Aorta (tissue), 5 donors: ENCODE measurements around the gene ARHGEF19. TPM values are rescaled to one million over a fixed set of nuclear protein-coding genes. Genes with fewer than 3 reads are reported as not detected.
A peak's percentile ranks its signal among the peaks of the same experiment; 100 is the strongest.
"Not testable (repeated sequence)": the region's sequence is repeated elsewhere in the genome, so short reads cannot be mapped to it uniquely, and the experiment has no call there.

Experiments used
- ATAC-seq: fragments of 200-7000 bp; cut with Tn5 transposase; one replicate; pipeline ENCODE4 v1.9.1; 2022; ENCODE audit warnings: moderate library complexity; ENCODE audit not compliant: low FRiP score
- DNase-seq, 2 donors: peaks; one replicate each; pipeline ENCODE4 v3.0.0-alpha.2; 2020
- H3K27ac ChIP-seq, 2 donors: one replicate each; pipeline ENCODE4 v1.5.1; 2013; ENCODE audit warnings: low read length in 2 of 2, mild to moderate bottlenecking in 2 of 2, moderate library complexity in 2 of 2, control low read depth in 1 of 2, inconsistent platforms in 1 of 2, low read depth in 1 of 2
- H3K27me3 ChIP-seq, 2 donors: one replicate each; pipeline ENCODE4 v1.6.1; 2013; ENCODE audit warnings: control low read depth in 1 of 2, low read length in 1 of 2, mild to moderate bottlenecking in 1 of 2, moderate library complexity in 1 of 2; ENCODE audit not compliant: insufficient read depth in 2 of 2, control insufficient read depth in 1 of 2
- H3K36me3 ChIP-seq, 2 donors: one replicate each; pipeline ENCODE4 v1.6.1; 2013; ENCODE audit warnings: control low read depth in 1 of 2, low read length in 1 of 2, mild to moderate bottlenecking in 1 of 2; ENCODE audit not compliant: insufficient read depth in 2 of 2, control insufficient read depth in 1 of 2
- H3K4me1 ChIP-seq, 2 donors: one replicate each; pipeline ENCODE4 v1.6.1; 2013; ENCODE audit warnings: low read length in 2 of 2, control low read depth in 1 of 2, mild to moderate bottlenecking in 1 of 2, moderate library complexity in 1 of 2; ENCODE audit not compliant: insufficient read depth in 2 of 2, control insufficient read depth in 1 of 2
- H3K4me3 ChIP-seq, 2 donors: one replicate each; pipeline ENCODE4 v1.5.1; 2013; ENCODE audit warnings: low read length in 2 of 2, control low read depth in 1 of 2, mild to moderate bottlenecking in 1 of 2
- H3K9me3 ChIP-seq: one replicate; pipeline ENCODE4 v1.6.1; 2013; ENCODE audit warnings: mild to moderate bottlenecking, low read length; ENCODE audit not compliant: control insufficient read depth
- WGBS, 2 donors: extraction: QIAGEN DNeasy Blood & Tissue Kit; methylation state at CpG; one replicate each; pipeline ENCODE4 v1.1.7; 2013; 5-methylcytosine and 5-hydroxymethylcytosine counted together
- intact Hi-C, 2 donors: fragments of 100-400 bp; cut with DNase I; formaldehyde crosslinking; loops; one replicate each; pipeline versions ENCODE4 v1.14.2 to v1.15.0; 2022
- polyA plus RNA-seq, 2 donors: library from polyadenylated mRNA; stranded (reverse); fragments of 200-250 nt; gene quantifications; one replicate each; pipeline ENCODE4 v1.2.3, GENCODE V29; 2013
- total RNA-seq, 2 donors: library from RNA; stranded (reverse); fragmentation: NEBNext Ultra II Directional; extraction: Animal tissue kit (Norgen Biotek cat#: 25700); gene quantifications; one replicate each; pipeline ENCODE4 v1.2.1, GENCODE V29; 2021
- donor health status: healthy with polysubstance abuse.
- donor health status: Bipolar disorder and iron deficiency.
- donor health status: DM: no; HTN: no; CAD: no.
- donor health status: DM: no; HTN: no; CAD: no.
- donor health status: DM: yes; HTN: yes; CAD: no.

The ARHGEF19 gene
- total and polyA plus RNA-seq, 4 donors, result 3.3 to 19.7 (median 7.9) TPM

- ATAC-seq, result no peak
- WGBS, 2 donors, result 90% methylated on average over 7 of the region's 7 CpGs
- no peak overlapping the region for H3K27ac ChIP-seq
Observed at GRCh38 chr1:16165548-16165947, 46.9 kb downstream of the ARHGEF19 start.

GRCh38 chr1:16165073-16165364 is 47.4 kb downstream of the ARHGEF19 start:
- H3K4me1 ChIP-seq, result no peaks in the 10 kb centered on the region
- ATAC-seq (no peak), DNase-seq (no peak)
- H3K36me3 ChIP-seq, result no peaks in the 10 kb centered on the region
- 67 to 76% methylated on average over 5 of the region's 5 CpGs for WGBS, 2 donors
- H3K9me3 ChIP-seq, result no peaks in the 10 kb centered on the region
- H3K4me3 ChIP-seq, result no peak overlapping the region
- no peaks in the 10 kb centered on the region for H3K27me3 ChIP-seq
- no peak overlapping the region for H3K27ac ChIP-seq
- intact Hi-C loops, result no loop called here

More at GRCh38 chr1:16165548-16165947, 46.9 kb downstream of the ARHGEF19 start:
- H3K9me3 ChIP-seq, result no peaks in the 10 kb centered on the region
- no peak overlapping the region for H3K4me3 ChIP-seq
- no peaks in the 10 kb centered on the region for H3K27me3 ChIP-seq
- no peak for DNase-seq
- intact Hi-C loops, result no loop called here
- H3K4me1 ChIP-seq, result no peaks in the 10 kb centered on the region
- no peaks in the 10 kb centered on the region for H3K36me3 ChIP-seq

- ATAC-seq, result no peak
- no peaks in the 10 kb centered on the region for H3K4me1 ChIP-seq
- no peak overlapping the region for H3K4me3 ChIP-seq
- H3K9me3 ChIP-seq, result no peaks in the 10 kb centered on the region
- intact Hi-C loops, result no loop called here
- DNase-seq, result no peak
- 72 to 74% methylated on average over 17 of the region's 17 CpGs for WGBS, 2 donors
- no peaks in the 10 kb centered on the region for H3K36me3 ChIP-seq
- H3K27ac ChIP-seq, result no peak overlapping the region
- no peaks in the 10 kb centered on the region for H3K27me3 ChIP-seq
Observed at GRCh38 chr1:16164213-16165072, 48.0 kb downstream of the ARHGEF19 start.

- intact Hi-C loops, result not testable (repeated sequence)
Observed at GRCh38 chr1:16163608-16164212, 48.7 kb downstream of the ARHGEF19 start.

GRCh38 chr1:16162163-16162822 is 50.2 kb downstream of the ARHGEF19 start:
- H3K27me3 ChIP-seq, result no peaks in the 10 kb centered on the region
- H3K36me3 ChIP-seq, result no peaks in the 10 kb centered on the region
- H3K4me1 ChIP-seq, result no peaks in the 10 kb centered on the region
- DNase-seq, result peak in 1 of 2 donors; percentile 73
- no peaks in the 10 kb centered on the region for H3K9me3 ChIP-seq
- intact Hi-C loops, result no loop called here
- WGBS, 2 donors, result 55 to 60% methylated on average over 31 to 32 of the region's 32 CpGs
- ATAC-seq, result no peak
- H3K4me3 ChIP-seq, result no peak overlapping the region
- no peak overlapping the region for H3K27ac ChIP-seq

More at GRCh38 chr1:16163608-16164212, 48.7 kb downstream of the ARHGEF19 start:
- H3K4me1 ChIP-seq, H3K9me3 ChIP-seq, H3K4me3 ChIP-seq, H3K27ac ChIP-seq, DNase-seq, ATAC-seq, H3K36me3 ChIP-seq, H3K27me3 ChIP-seq: not testable (repeated sequence)
- 93 to 94% methylated on average over 12 of the region's 12 CpGs for WGBS, 2 donors

- Histone ChIP-seq H3K4me3 (no peak overlapping the region), H3K27ac (no peak overlapping the region), H3K4me1 (no peaks in the 10 kb centered on the region), H3K36me3 (no peaks in the 10 kb centered on the region), H3K9me3 (no peaks in the 10 kb centered on the region), H3K27me3 (no peaks in the 10 kb centered on the region)
- WGBS, 2 donors, result 83 to 91% methylated on average over 5 of the region's 5 CpGs
- intact Hi-C loops, result no loop called here
- ATAC-seq, result no peak
- DNase-seq, result no peak
Observed at GRCh38 chr1:16161717-16162116, 50.7 kb downstream of the ARHGEF19 start.

GRCh38 chr1:16158993-16159831 is 53.2 kb downstream of the ARHGEF19 start:
- no peak overlapping the region for H3K4me3 ChIP-seq
- H3K27ac ChIP-seq, result no peak overlapping the region
- no peaks in the 10 kb centered on the region for H3K27me3 ChIP-seq
- H3K9me3 ChIP-seq, result no peaks in the 10 kb centered on the region
- no peaks in the 10 kb centered on the region for H3K4me1 ChIP-seq
- 86 to 89% methylated on average over 16 of the region's 16 CpGs for WGBS, 2 donors
- DNase-seq, result no peak
- intact Hi-C loops, result no loop called here
- no peak for ATAC-seq
- no peaks in the 10 kb centered on the region for H3K36me3 ChIP-seq

GRCh38 chr1:16158025-16158424 is 54.4 kb downstream of the ARHGEF19 start:
- DNase-seq, result no peak
- no peak for ATAC-seq
- H3K27ac ChIP-seq, result no peak overlapping the region
- H3K4me3 ChIP-seq, result no peak overlapping the region
- H3K4me1 ChIP-seq, result no peaks in the 10 kb centered on the region
- no peaks in the 10 kb centered on the region for H3K27me3 ChIP-seq
- WGBS, 2 donors, result 79 to 87% methylated on average over 5 of the region's 5 CpGs
- H3K36me3 ChIP-seq, result no peaks in the 10 kb centered on the region
- intact Hi-C loops, result no loop called here
- no peaks in the 10 kb centered on the region for H3K9me3 ChIP-seq
